ENCODE results near the gene FILIP1. TPM values are rescaled to one million over a fixed set of nuclear protein-coding genes. Genes with fewer than 3 reads are reported as not detected.

Gene FILIP1
- total RNA-seq, 3 donors from 2014 or later (not counting 1 experiment from before 2014, with no cell fraction given), result not detected

DNA sequence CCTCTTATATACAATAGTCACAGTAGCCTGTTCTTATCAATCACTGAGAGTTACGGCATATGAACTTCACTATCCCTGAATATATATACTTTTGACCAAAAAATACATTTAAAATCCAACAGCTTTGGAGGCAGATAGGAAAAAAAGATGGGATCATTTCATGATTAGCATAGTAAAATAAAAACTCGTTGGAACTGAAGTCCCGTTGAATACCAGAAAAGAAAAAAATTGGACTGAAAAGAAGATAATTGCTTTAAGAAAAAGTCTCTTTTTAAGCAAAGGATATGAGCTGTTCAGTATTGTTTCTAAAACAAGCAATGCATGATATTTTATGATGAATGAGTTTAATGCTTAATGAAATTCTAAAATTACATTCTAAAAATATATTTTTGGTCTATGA lies 4.4 kb upstream of the FILIP1 start:
- peaks cover 9% of the 10 kb centered on the region for H3K27me3 ChIP-seq (ENCODE audit: control insufficient read depth, insufficient read depth, low read length)
- Mint-ChIP-seq H3K4me3 (no peak overlapping the region), H3K36me3 (no peaks in the 10 kb centered on the region), H3K27ac (no peak overlapping the region), H3K4me1 (no peaks in the 10 kb centered on the region), H3K9me3 (no peaks in the 10 kb centered on the region), H3K27me3 (ENCODE audit: low read depth in 2 of 2) (peaks cover 15 to 33% of the 10 kb centered on the region in 2 donors)
- no peak overlapping the region for H3K4me3 ChIP-seq (ENCODE audit: low read length)
- DNase-seq (no peak), ATAC-seq (no peak)
- intact Hi-C loops (cut with micrococcal nuclease), result no loop called here
- no peaks in the 10 kb centered on the region for H3K9me3 ChIP-seq (ENCODE audit: control insufficient read depth, insufficient read depth, low read length)
- TF ChIP-seq, protein P1, sequence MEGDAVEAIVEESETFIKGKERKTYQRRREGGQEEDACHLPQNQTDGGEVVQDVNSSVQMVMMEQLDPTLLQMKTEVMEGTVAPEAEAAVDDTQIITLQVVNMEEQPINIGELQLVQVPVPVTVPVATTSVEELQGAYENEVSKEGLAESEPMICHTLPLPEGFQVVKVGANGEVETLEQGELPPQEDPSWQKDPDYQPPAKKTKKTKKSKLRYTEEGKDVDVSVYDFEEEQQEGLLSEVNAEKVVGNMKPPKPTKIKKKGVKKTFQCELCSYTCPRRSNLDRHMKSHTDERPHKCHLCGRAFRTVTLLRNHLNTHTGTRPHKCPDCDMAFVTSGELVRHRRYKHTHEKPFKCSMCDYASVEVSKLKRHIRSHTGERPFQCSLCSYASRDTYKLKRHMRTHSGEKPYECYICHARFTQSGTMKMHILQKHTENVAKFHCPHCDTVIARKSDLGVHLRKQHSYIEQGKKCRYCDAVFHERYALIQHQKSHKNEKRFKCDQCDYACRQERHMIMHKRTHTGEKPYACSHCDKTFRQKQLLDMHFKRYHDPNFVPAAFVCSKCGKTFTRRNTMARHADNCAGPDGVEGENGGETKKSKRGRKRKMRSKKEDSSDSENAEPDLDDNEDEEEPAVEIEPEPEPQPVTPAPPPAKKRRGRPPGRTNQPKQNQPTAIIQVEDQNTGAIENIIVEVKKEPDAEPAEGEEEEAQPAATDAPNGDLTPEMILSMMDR (IDR thresholded peaks at IDR 0.05), result no peak
- H3K27ac ChIP-seq (ENCODE audit: low read length), result no peak overlapping the region
- H3K36me3 ChIP-seq (ENCODE audit: control insufficient read depth, insufficient read depth, low read length), result no peaks in the 10 kb centered on the region
- peaks cover 3% of the 10 kb centered on the region for H3K4me1 ChIP-seq (ENCODE audit: control insufficient read depth, insufficient read depth, low read length)
- 87% methylated on average over 3 of the region's 3 CpGs for WGBS (ENCODE audit: insufficient coverage)

DNA sequence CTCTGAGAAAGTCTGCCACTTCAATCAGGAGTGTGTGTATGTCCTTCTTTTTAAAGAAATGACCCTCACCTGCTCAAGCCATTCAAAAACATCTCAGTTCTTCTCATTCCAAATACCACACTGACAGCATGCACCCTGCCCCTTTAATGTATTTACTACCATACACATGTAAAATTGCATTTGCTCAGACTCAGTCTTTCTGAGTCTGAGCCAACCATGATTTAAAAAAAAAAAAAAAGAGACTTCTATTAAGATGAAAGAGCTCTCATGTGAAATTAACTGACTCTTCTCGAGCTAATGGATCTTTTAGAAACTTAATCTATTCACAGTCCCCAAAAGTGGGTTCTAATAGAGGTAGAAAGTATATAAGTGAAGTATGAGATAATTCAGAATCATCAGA lies 1.4 kb upstream of the FILIP1 start:
- H3K9me3 Mint-ChIP-seq, result no peaks in the 10 kb centered on the region
- Histone ChIP-seq H3K4me1 (ENCODE audit: control insufficient read depth, insufficient read depth, low read length) (peaks cover 3% of the 10 kb centered on the region), H3K4me3 (ENCODE audit: low read length) (no peak overlapping the region), H3K27ac (ENCODE audit: low read length) (no peak overlapping the region), H3K36me3 (ENCODE audit: control insufficient read depth, insufficient read depth, low read length) (no peaks in the 10 kb centered on the region), H3K9me3 (ENCODE audit: control insufficient read depth, insufficient read depth, low read length) (no peaks in the 10 kb centered on the region), H3K27me3 (ENCODE audit: control insufficient read depth, insufficient read depth, low read length) (peaks cover 9% of the 10 kb centered on the region)
- no peak for ATAC-seq
- no CpG with 5 or more reads among the region's 1 CpG for WGBS (ENCODE audit: insufficient coverage)
- no peak overlapping the region for H3K4me3 Mint-ChIP-seq
- no peaks in the 10 kb centered on the region for H3K36me3 Mint-ChIP-seq
- H3K27ac Mint-ChIP-seq, result no peak overlapping the region
- intact Hi-C loops (cut with micrococcal nuclease), result no loop called here
- TF ChIP-seq, protein P1 (IDR thresholded peaks at IDR 0.05), result no peak
- no peak for DNase-seq
- H3K27me3 Mint-ChIP-seq (ENCODE audit: low read depth in 2 of 2), result peaks cover 26 to 50% of the 10 kb centered on the region in 2 donors
- no peaks in the 10 kb centered on the region for H3K4me1 Mint-ChIP-seq

DNA sequence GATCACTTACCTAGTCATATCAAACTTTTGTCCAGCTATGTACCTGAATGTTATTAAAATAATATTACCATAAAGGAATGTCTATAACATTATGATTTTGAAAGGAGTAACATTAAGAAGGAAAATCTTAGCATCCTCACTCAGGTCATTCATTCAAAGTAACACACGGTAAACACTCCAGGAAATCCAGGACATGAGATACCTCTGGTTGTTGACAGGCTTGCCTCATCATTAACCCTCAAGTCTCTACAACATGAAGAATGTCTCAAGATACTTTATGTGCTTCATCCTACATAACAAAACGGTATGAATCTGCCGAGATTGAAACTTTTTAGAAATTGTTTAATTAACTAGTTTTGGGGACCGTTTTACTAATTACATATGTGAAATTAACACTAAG lies 690 bp upstream of the FILIP1 start:
- 93% methylated on average over 1 of the region's 4 CpGs for WGBS (ENCODE audit: insufficient coverage)

More for the DNA sequence above, 690 bp upstream of the FILIP1 start:
- no peaks in the 10 kb centered on the region for H3K36me3 Mint-ChIP-seq
- no peaks in the 10 kb centered on the region for H3K9me3 Mint-ChIP-seq
- H3K27me3 Mint-ChIP-seq (ENCODE audit: low read depth in 2 of 2), result peaks cover 26 to 50% of the 10 kb centered on the region in 2 donors
- Histone ChIP-seq H3K27ac (ENCODE audit: low read length) (no peak overlapping the region), H3K4me1 (ENCODE audit: control insufficient read depth, insufficient read depth, low read length) (peaks cover 3% of the 10 kb centered on the region), H3K27me3 (ENCODE audit: control insufficient read depth, insufficient read depth, low read length) (peaks cover 9% of the 10 kb centered on the region), H3K36me3 (ENCODE audit: control insufficient read depth, insufficient read depth, low read length) (no peaks in the 10 kb centered on the region), H3K9me3 (ENCODE audit: control insufficient read depth, insufficient read depth, low read length) (no peaks in the 10 kb centered on the region), H3K4me3 (ENCODE audit: low read length) (no peak overlapping the region)
- no peak overlapping the region for H3K27ac Mint-ChIP-seq
- no peaks in the 10 kb centered on the region for H3K4me1 Mint-ChIP-seq
- ATAC-seq, result no peak
- no peak overlapping the region for H3K4me3 Mint-ChIP-seq
- intact Hi-C loops (cut with micrococcal nuclease), result no loop called here
- TF ChIP-seq, protein P1 (IDR thresholded peaks at IDR 0.05), result no peak
- DNase-seq, result no peak
